Measurements from ENCODE around the gene ADGRL3.

GRCh38 chr4:61408861-61409260, 208.7 kb downstream of the ADGRL3 start:
- no peak for TF ChIP-seq ESRRG (CRISPR knock-in tag; IDR thresholded peaks at IDR 0.05)
- no peak for TF ChIP-seq GLIS3 (CRISPR knock-in tag; IDR thresholded peaks at IDR 0.05)
- TF ChIP-seq PATZ1 (CRISPR knock-in tag; IDR thresholded peaks at IDR 0.05; ENCODE audit: borderline replicate concordance) = no peak
